DOHH2 (cell line): ENCODE measurements around the gene KIF26A.

Experiments used
- H3F3A ChIP-seq: fragments of 200-600 bp; sonication (generic), shearing (Covaris generic); 2 replicates; pipeline ENCODE4 v1.6.0; 2016; ENCODE audit warnings: antibody characterized with exemption, mild to moderate bottlenecking; ENCODE audit not compliant: control insufficient read depth, insufficient read depth
- H3K27ac ChIP-seq: fragments of 200-600 bp; sonication (generic); 2 replicates; pipeline ENCODE4 v1.5.1; 2014; ENCODE audit warnings: low read depth, mild to moderate bottlenecking, low read length, moderate library complexity
- H3K27me3 ChIP-seq: fragments of 200-600 bp; sonication (generic); 2 replicates; pipeline ENCODE4 v1.6.1; 2014; ENCODE audit warnings: mild to moderate bottlenecking, low read length, mixed read lengths; ENCODE audit not compliant: control insufficient read depth
- H3K36me3 ChIP-seq: fragments of 200-600 bp; sonication (generic); 2 replicates; pipeline ENCODE4 v1.6.1; 2014; ENCODE audit warnings: mild to moderate bottlenecking, low read length, moderate library complexity, mixed read lengths; ENCODE audit not compliant: control insufficient read depth
- H3K4me1 ChIP-seq: fragments of 200-600 bp; sonication (generic); 2 replicates; pipeline ENCODE4 v1.6.1; 2014; ENCODE audit warnings: mild to moderate bottlenecking, low read length, mixed read lengths; ENCODE audit not compliant: control insufficient read depth
- H3K4me2 ChIP-seq: fragments of 200-600 bp; sonication (generic); 2 replicates; pipeline ENCODE4 v1.6.0; 2014; ENCODE audit warnings: mild to moderate bottlenecking, low read length, moderate library complexity
- H3K4me3 ChIP-seq: fragments of 200-600 bp; sonication (generic); 2 replicates; pipeline ENCODE4 v1.5.1; 2014; ENCODE audit warnings: mild to moderate bottlenecking, low read length, mixed read lengths
- H3K79me2 ChIP-seq: fragments of 200-600 bp; sonication (generic); 2 replicates; pipeline ENCODE4 v1.6.1; 2014; ENCODE audit warnings: mild to moderate bottlenecking, low read length, mixed read lengths; ENCODE audit not compliant: control insufficient read depth
- H3K9me2 ChIP-seq: fragments of 200-600 bp; sonication (generic); replicated peaks from 2 replicates; pipeline ENCODE4 v1.6.1; 2014; ENCODE audit warnings: mild to moderate bottlenecking, low read length, mixed read lengths; ENCODE audit not compliant: control insufficient read depth
- H3K9me3 ChIP-seq: fragments of 200-600 bp; sonication (generic); 2 replicates; pipeline ENCODE4 v1.6.1; 2014; ENCODE audit warnings: antibody characterized with exemption, low read length, mixed read lengths; ENCODE audit not compliant: control insufficient read depth, insufficient read depth
- H4K20me1 ChIP-seq: fragments of 200-600 bp; sonication (generic); 2 replicates; pipeline ENCODE4 v1.6.0; 2014; ENCODE audit warnings: low read depth, mild to moderate bottlenecking, antibody characterized with exemption, low read length, moderate library complexity; ENCODE audit not compliant: control insufficient read depth, insufficient read depth
- EZH2phosphoT487 ChIP-seq: fragments of 200-600 bp; sonication (generic); IDR thresholded peaks from 2 replicates; pipeline ENCODE4 v1.6.1; 2017; ENCODE audit warnings: borderline replicate concordance, mild to moderate bottlenecking, antibody characterized with exemption, low read length, moderate library complexity, mixed read lengths
- TF ChIP-seq, protein P1 (sequence below): fragments of 200-600 bp; sonication (generic); IDR thresholded peaks from one replicate; pipeline ENCODE4 v1.5.1; 2014; ENCODE audit warnings: antibody characterized with exemption, mild to moderate bottlenecking, low read depth, low read length; ENCODE audit not compliant: poor library complexity, severe bottlenecking

The KIF26A gene

DNA sequence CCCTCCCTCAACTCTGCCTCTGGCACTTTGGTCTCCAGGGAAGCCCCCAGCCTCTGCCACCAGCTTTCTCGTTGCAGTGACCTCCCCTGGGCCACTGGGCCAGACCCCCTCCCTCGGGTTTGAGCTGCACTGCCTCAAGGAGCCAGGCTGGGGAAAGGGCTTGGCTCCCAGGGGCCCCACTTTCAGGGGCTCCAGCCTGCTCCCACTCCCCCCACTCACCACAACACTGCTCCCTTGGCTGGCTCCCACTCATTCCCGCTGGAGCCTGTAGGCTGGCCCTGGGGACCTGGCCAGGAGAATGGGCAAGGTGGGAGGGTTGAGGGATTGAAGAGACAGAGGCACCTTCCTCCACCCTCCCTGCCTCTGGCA lies 19.3 kb upstream of the KIF26A start:
- Histone ChIP-seq H3K79me2 (no peaks in the 10 kb centered on the region), H3K36me3 (no peaks in the 10 kb centered on the region), H4K20me1 (no peaks in the 10 kb centered on the region), H3K4me2 (no peak overlapping the region), H3K27ac (no peak overlapping the region), H3F3A (no peaks in the 10 kb centered on the region), H3K27me3 (no peaks in the 10 kb centered on the region), H3K4me1 (no peaks in the 10 kb centered on the region), H3K4me3 (no peak overlapping the region), H3K9me3 (no peaks in the 10 kb centered on the region), H3K9me2 (no peaks in the 10 kb centered on the region)
- TF ChIP-seq EZH2phosphoT487 = no peak
- TF ChIP-seq, protein P1, sequence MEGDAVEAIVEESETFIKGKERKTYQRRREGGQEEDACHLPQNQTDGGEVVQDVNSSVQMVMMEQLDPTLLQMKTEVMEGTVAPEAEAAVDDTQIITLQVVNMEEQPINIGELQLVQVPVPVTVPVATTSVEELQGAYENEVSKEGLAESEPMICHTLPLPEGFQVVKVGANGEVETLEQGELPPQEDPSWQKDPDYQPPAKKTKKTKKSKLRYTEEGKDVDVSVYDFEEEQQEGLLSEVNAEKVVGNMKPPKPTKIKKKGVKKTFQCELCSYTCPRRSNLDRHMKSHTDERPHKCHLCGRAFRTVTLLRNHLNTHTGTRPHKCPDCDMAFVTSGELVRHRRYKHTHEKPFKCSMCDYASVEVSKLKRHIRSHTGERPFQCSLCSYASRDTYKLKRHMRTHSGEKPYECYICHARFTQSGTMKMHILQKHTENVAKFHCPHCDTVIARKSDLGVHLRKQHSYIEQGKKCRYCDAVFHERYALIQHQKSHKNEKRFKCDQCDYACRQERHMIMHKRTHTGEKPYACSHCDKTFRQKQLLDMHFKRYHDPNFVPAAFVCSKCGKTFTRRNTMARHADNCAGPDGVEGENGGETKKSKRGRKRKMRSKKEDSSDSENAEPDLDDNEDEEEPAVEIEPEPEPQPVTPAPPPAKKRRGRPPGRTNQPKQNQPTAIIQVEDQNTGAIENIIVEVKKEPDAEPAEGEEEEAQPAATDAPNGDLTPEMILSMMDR = no peak

DNA sequence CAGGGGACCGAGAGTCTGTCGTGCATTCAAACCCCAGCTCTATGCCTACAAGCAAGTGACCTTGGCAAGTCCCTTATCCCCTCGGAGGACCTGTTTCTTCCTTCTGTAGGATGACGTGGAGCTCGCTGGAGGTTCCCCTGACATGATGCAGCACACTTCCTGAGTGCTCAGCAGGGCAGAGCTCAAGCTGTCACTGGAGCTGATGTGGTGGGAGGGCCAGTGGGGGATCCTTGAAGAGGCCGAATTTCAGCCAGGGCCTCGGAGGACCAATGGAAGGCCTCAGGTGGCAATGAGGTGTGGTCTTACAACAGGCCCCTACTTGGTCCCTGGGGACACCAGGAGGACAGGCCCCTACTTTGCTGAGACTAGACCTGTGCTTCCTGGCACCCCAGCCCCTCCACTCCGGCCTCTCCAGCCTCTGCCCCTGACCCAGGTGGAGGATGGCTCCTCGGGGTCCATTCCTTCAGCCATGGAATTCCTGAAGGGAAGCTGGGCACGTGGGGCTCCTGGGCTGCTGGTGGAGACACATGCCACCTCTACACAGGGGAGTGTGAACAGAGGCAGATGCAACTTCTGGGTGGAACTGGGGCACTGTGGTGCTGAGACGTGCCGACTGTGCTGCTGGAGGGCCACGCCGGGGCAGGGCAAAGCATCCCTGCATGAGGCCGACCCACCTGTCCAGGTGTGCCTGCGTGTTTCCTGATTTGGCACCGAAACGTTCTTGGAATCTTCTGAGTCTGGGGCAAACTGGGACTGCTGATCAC lies 18.7 kb upstream of the KIF26A start:
- Histone ChIP-seq H3K27me3 (no peaks in the 10 kb centered on the region), H3K4me3 (no peak overlapping the region), H3K9me3 (no peaks in the 10 kb centered on the region), H3K27ac (no peak overlapping the region), H3F3A (no peaks in the 10 kb centered on the region), H3K36me3 (no peaks in the 10 kb centered on the region), H3K9me2 (no peaks in the 10 kb centered on the region), H3K79me2 (no peaks in the 10 kb centered on the region), H3K4me1 (no peaks in the 10 kb centered on the region), H4K20me1 (no peaks in the 10 kb centered on the region), H3K4me2 (no peak overlapping the region)
- TF ChIP-seq EZH2phosphoT487 = no peak
- TF ChIP-seq, protein P1 = no peak

DNA sequence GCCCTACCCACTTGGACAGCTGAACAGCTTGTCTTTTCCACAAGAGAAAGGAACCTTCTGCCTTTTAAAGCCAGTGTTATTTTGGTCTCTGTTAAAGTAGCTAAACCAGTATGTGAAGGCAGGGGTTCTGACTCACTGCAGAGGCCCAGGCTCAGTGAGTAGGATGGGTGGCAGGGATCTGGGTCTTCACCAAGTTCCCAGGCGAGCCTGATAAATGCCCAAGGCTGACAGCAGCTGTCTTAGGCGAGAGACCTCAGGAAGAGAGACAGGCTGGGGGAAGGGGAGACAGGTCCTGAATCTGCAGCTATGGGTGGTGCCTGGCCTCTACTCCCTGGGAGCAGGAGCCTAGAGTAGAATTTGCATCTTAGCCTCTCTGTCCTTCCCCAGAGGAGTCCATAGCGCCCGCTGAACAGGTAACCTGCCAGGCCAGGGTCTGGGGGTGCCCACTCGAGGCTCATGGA lies 18.1 kb upstream of the KIF26A start:
- Histone ChIP-seq H3K9me3 (no peaks in the 10 kb centered on the region), H3K9me2 (no peaks in the 10 kb centered on the region), H3K36me3 (no peaks in the 10 kb centered on the region), H4K20me1 (no peaks in the 10 kb centered on the region), H3K27me3 (no peaks in the 10 kb centered on the region), H3K79me2 (no peaks in the 10 kb centered on the region), H3F3A (no peaks in the 10 kb centered on the region), H3K4me1 (no peaks in the 10 kb centered on the region), H3K27ac (no peak overlapping the region), H3K4me2 (no peak overlapping the region), H3K4me3 (no peak overlapping the region)
- TF ChIP-seq, protein P1 = no peak
- no peak for TF ChIP-seq EZH2phosphoT487
